GM12878 (cell line): ENCODE results near the gene FLOT1. TPM values are rescaled to one million over a fixed set of nuclear protein-coding genes. Genes with fewer than 3 reads are reported as not detected.

Source experiments
- ATAC-seq: fragments of 200-7000 bp; cut with Tn5 transposase; 3 replicates; pipeline ENCODE4 v1.9.1; 2020; ENCODE audit warnings: mild to moderate bottlenecking, moderate library complexity
- BruUV-seq: library from RNA; stranded (reverse); fragments of 400-500 nt; replicated peaks from 2 replicates; lab custom pipeline; 2021; lab: Mats Ljungman, UMichigan
- CTCF ChIA-PET: fragments of 300-600 bp; sonication (Branson Sonifier 250); formaldehyde crosslinking; extraction: SDS; loops from one replicate; lab custom pipeline; 2021; ENCODE audit warnings: inconsistent platforms; lab: Yijun Ruan, JAX
- POLR2A ChIA-PET: fragments of 350-600 bp; formaldehyde crosslinking; extraction: SDS; loops from one replicate; lab custom pipeline; 2021; ENCODE audit warnings: inconsistent platforms; lab: Charles Lee
- RAD21 ChIA-PET: fragments of 300-600 bp; sonication (Branson Sonifier 250); formaldehyde crosslinking; loops from one replicate; lab custom pipeline; 2023; ENCODE audit warnings: antibody characterized with exemption; ENCODE audit not compliant: unreplicated experiment; lab: Charles Lee
- SMC1A ChIA-PET: fragments of 300-600 bp; sonication (Branson Sonifier 250); formaldehyde crosslinking; loops from one replicate; lab custom pipeline; 2023; ENCODE audit not compliant: unreplicated experiment, uncharacterized antibody; lab: Charles Lee
- DNase-seq: peaks from one replicate; pipeline ENCODE4 v3.0.0-alpha.2; 2011; ENCODE audit warnings: low read depth, low spot score
- FAIRE-seq: peaks from 3 replicates; lab custom pipeline; 2011; peaks lifted over from hg19 to GRCh38; lab: Jason Lieb, UNC
- H2AFZ ChIP-seq: 2 replicates; pipeline ENCODE4 v1.6.0; 2011; ENCODE audit warnings: low read depth, low read length, control low read depth; ENCODE audit not compliant: control insufficient read depth
- H3K27ac ChIP-seq: 2 replicates; pipeline ENCODE4 v1.5.1; 2011; ENCODE audit warnings: control low read depth; ENCODE audit not compliant: control insufficient read depth, insufficient read depth
- H3K27me3 ChIP-seq, 2 experiments: replicated peaks in 1 of 2; 2 replicates each; pipeline versions ENCODE4 v1.6.0 to v1.6.1; 2011; ENCODE audit warnings: low read length in 1 of 2; ENCODE audit not compliant: control insufficient read depth in 2 of 2, insufficient read depth in 2 of 2
- H3K36me3 ChIP-seq, 2 experiments: 2 replicates each; pipeline ENCODE4 v1.5.1; 2011; ENCODE audit warnings: low read length in 1 of 2; ENCODE audit not compliant: control insufficient read depth in 2 of 2, insufficient read depth in 2 of 2
- H3K4me1 ChIP-seq: 2 replicates; pipeline ENCODE4 v1.6.1; 2011; ENCODE audit warnings: mild to moderate bottlenecking, low read length, moderate library complexity, mixed read lengths; ENCODE audit not compliant: control insufficient read depth, insufficient read depth
- H3K4me2 ChIP-seq: 2 replicates; pipeline ENCODE4 v1.6.0; 2011; ENCODE audit warnings: control low read depth; ENCODE audit not compliant: control insufficient read depth, insufficient read depth
- H3K4me3 ChIP-seq: fragments of 200-600 bp; sonication (generic); 2 replicates; pipeline ENCODE4 v1.5.1; 2016
- H3K79me2 ChIP-seq: 2 replicates; pipeline ENCODE4 v1.6.0; 2011; ENCODE audit warnings: low read length; ENCODE audit not compliant: control insufficient read depth, insufficient read depth
- H3K9ac ChIP-seq: 2 replicates; pipeline ENCODE4 v1.8.0; 2011; ENCODE audit warnings: low read length, control low read depth, mixed read lengths; ENCODE audit not compliant: control insufficient read depth, insufficient read depth
- H3K9me3 ChIP-seq: replicated peaks from 3 replicates; pipeline ENCODE4 v1.5.1; 2011; ENCODE audit warnings: mild to moderate bottlenecking, low read length; ENCODE audit not compliant: control insufficient read depth, insufficient read depth
- H4K20me1 ChIP-seq: 2 replicates; pipeline ENCODE4 v1.6.0; 2011; ENCODE audit not compliant: control insufficient read depth, insufficient read depth
- CHD2 ChIP-seq: IDR thresholded peaks from 2 replicates; pipeline ENCODE4 v1.6.1; 2011; ENCODE audit warnings: low read depth, low read length, improper control_type of control experiment, borderline replicate concordance
- NRF1 ChIP-seq: conservative IDR thresholded peaks from 2 replicates; pipeline ENCODE4 v1.6.1; 2011; ENCODE audit warnings: mild to moderate bottlenecking, low read depth, low read length, improper control_type of control experiment
- POU2F2 ChIP-seq: IDR thresholded peaks from 3 replicates; pipeline ENCODE4 v1.6.1; 2011; ENCODE audit warnings: low read depth, mild to moderate bottlenecking, low read length, borderline replicate concordance
- RFX5 ChIP-seq: IDR thresholded peaks from 2 replicates; pipeline ENCODE4 v1.6.1; 2011; ENCODE audit warnings: low read depth, low read length, improper control_type of control experiment
- SMAD1 ChIP-seq: fragments of 450-650 bp; IDR thresholded peaks from 2 replicates; pipeline ENCODE4 v1.6.1; 2018; ENCODE audit warnings: mild to moderate bottlenecking, low read depth; ENCODE audit not compliant: partially characterized antibody
- SRF ChIP-seq, 2 experiments: IDR thresholded peaks; 2 replicates each; pipeline ENCODE4 v1.6.1; 2011; ENCODE audit warnings: low read depth in 2 of 2, low read length in 2 of 2, mild to moderate bottlenecking in 1 of 2, moderate library complexity in 1 of 2
- WGBS: methylation state at CpG from one replicate; pipeline ENCODE4 v1.1.6; 2016; ENCODE audit warnings: low lambda C conversion rate; ENCODE audit not compliant: insufficient replicate concordance, insufficient coverage; ENCODE audit errors: missing lambda C conversion rate; 5-methylcytosine and 5-hydroxymethylcytosine counted together
- in situ Hi-C: fragments of 300-500 bp; cut with MboI; formaldehyde crosslinking; loops from 9 replicates; pipeline ENCODE4 v1.14.3; 2018; ENCODE audit warnings: mixed read lengths
- intact Hi-C: fragments of 100-400 bp; cut with micrococcal nuclease; formaldehyde crosslinking; loops from one replicate; pipeline ENCODE4 v1.14.2; 2022; ENCODE audit not compliant: unreplicated experiment
- polyA plus RNA-seq, 11 experiments: library from polyadenylated mRNA; depleted of rRNA in 4 of 11; unstranded in 6 of 11; stranded (reverse) in 5 of 11; fragments of >200 nt; fragmentation: Nextera tagmentation in 4 of 11; fragmentation: Illumina TruSeq in 1 of 11; extraction: Ambion mirVana in 4 of 11; extraction: Trizol in 1 of 11; gene quantifications; 1 replicate in 1 of 11; 2 replicates in 10 of 11; pipeline versions ENCODE4 v1.2.1 to v1.2.3, GENCODE V29; 2011 to 2016; ENCODE audit warnings: inconsistent platforms in 2 of 11, missing spikeins in 2 of 11, low read depth in 1 of 11
- total RNA-seq, 4 experiments: library from RNA; depleted of rRNA in 3 of 4; stranded (reverse); fragments of >200 nt in 3 of 4; fragmentation: Illumina TruSeq in 1 of 4; extraction: Trizol in 1 of 4; gene quantifications; 2 replicates each; pipeline versions ENCODE4 v1.2.1 to v1.2.3, GENCODE V29; 2013 to 2021
- TF ChIP-seq, protein P1 (sequence below): IDR thresholded peaks from 2 replicates; pipeline ENCODE4 v1.6.1; 2012; ENCODE audit warnings: improper control_type of control experiment, low read depth, low read length; ENCODE audit not compliant: insufficient replicate concordance
- TF ChIP-seq, protein P2 (sequence below): fragments of 450-650 bp; formaldehyde crosslinking; IDR thresholded peaks from 2 replicates; pipeline ENCODE4 v1.5.0; 2022; ENCODE audit warnings: mild to moderate bottlenecking, missing genetic modification characterization

Gene FLOT1
- total and polyA plus RNA-seq, 10 of the 15 experiments (the other 5 are each of a cell fraction or from before 2014, with no cell fraction given) = 12.3 to 153 (median 112) TPM

DNA sequence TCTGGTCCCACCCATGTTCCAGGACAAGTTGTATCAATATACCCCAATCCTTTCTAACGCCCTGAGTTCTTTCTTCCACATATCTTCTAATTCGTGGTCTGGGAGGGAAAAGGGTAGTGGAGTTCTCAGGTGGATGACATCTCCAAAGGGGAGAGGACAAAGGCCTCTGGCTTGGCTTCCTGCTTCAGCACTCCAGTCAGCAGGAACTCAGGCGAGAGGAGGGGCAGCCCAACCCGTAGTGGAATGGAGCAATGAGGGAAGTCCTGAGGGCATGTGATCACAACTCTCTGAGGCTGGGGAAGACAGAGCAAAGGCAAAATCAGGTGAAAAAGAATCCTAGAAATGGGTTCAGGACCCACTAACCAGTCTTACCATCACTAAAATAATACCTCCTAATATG lies 42.1 kb downstream of the FLOT1 start:
- Histone ChIP-seq H3K9ac (no peak overlapping the region), H2AFZ (no peak overlapping the region), H3K4me2 (no peak overlapping the region), H3K27ac (no peak overlapping the region), H3K4me1 (no peaks in the 10 kb centered on the region), H3K27me3 (no peaks in the 10 kb centered on the region), H3K9me3 (no peaks in the 10 kb centered on the region), H4K20me1 (no peaks in the 10 kb centered on the region), H3K4me3 (no peak overlapping the region)
- no peak for FAIRE-seq
- no peak for DNase-seq
- ChIA-PET SMC1A (interaction anchor here (0.7 to 1.1 kb wide), 2 partner anchors 19 to 147 kb away, joined by 3 to 4 read pairs; no protein-coding TSS in a partner anchor), RAD21 (no interaction called here)
- TF ChIP-seq NRF1 = no peak
- no peak for TF ChIP-seq RFX5
- no peak for TF ChIP-seq POU2F2
- TF ChIP-seq, protein P1, sequence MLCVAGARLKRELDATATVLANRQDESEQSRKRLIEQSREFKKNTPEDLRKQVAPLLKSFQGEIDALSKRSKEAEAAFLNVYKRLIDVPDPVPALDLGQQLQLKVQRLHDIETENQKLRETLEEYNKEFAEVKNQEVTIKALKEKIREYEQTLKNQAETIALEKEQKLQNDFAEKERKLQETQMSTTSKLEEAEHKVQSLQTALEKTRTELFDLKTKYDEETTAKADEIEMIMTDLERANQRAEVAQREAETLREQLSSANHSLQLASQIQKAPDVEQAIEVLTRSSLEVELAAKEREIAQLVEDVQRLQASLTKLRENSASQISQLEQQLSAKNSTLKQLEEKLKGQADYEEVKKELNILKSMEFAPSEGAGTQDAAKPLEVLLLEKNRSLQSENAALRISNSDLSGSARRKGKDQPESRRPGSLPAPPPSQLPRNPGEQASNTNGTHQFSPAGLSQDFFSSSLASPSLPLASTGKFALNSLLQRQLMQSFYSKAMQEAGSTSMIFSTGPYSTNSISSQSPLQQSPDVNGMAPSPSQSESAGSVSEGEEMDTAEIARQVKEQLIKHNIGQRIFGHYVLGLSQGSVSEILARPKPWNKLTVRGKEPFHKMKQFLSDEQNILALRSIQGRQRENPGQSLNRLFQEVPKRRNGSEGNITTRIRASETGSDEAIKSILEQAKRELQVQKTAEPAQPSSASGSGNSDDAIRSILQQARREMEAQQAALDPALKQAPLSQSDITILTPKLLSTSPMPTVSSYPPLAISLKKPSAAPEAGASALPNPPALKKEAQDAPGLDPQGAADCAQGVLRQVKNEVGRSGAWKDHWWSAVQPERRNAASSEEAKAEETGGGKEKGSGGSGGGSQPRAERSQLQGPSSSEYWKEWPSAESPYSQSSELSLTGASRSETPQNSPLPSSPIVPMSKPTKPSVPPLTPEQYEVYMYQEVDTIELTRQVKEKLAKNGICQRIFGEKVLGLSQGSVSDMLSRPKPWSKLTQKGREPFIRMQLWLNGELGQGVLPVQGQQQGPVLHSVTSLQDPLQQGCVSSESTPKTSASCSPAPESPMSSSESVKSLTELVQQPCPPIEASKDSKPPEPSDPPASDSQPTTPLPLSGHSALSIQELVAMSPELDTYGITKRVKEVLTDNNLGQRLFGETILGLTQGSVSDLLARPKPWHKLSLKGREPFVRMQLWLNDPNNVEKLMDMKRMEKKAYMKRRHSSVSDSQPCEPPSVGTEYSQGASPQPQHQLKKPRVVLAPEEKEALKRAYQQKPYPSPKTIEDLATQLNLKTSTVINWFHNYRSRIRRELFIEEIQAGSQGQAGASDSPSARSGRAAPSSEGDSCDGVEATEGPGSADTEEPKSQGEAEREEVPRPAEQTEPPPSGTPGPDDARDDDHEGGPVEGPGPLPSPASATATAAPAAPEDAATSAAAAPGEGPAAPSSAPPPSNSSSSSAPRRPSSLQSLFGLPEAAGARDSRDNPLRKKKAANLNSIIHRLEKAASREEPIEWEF = no peak
- no peak for TF ChIP-seq SRF (IDR thresholded peaks at IDR 0.05; ENCODE audit: low read depth in 2 of 2, low read length in 2 of 2)
- TF ChIP-seq, protein P2, sequence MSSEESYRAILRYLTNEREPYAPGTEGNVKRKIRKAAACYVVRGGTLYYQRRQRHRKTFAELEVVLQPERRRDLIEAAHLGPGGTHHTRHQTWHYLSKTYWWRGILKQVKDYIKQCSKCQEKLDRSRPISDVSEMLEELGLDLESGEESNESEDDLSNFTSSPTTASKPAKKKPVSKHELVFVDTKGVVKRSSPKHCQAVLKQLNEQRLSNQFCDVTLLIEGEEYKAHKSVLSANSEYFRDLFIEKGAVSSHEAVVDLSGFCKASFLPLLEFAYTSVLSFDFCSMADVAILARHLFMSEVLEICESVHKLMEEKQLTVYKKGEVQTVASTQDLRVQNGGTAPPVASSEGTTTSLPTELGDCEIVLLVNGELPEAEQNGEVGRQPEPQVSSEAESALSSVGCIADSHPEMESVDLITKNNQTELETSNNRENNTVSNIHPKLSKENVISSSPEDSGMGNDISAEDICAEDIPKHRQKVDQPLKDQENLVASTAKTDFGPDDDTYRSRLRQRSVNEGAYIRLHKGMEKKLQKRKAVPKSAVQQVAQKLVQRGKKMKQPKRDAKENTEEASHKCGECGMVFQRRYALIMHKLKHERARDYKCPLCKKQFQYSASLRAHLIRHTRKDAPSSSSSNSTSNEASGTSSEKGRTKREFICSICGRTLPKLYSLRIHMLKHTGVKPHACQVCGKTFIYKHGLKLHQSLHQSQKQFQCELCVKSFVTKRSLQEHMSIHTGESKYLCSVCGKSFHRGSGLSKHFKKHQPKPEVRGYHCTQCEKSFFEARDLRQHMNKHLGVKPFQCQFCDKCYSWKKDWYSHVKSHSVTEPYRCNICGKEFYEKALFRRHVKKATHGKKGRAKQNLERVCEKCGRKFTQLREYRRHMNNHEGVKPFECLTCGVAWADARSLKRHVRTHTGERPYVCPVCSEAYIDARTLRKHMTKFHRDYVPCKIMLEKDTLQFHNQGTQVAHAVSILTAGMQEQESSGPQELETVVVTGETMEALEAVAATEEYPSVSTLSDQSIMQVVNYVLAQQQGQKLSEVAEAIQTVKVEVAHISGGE = no peak
- TF ChIP-seq SMAD1 = no peak
- TF ChIP-seq CHD2 = no peak
- TF ChIP-seq, all 136 proteins: peak for 0
- Histone ChIP-seq H3K36me3 (peaks cover 0 to 8% of the 10 kb centered on the region in 2 experiments; a peak in 3 of 4 replicates), H3K79me2 (no peaks in the 10 kb centered on the region)
- in situ Hi-C loops = no loop called here
- intact Hi-C loops = no loop called here
- ChIA-PET CTCF (interaction anchor here (0.5 kb wide), 1 partner anchor 11 kb away, joined by 3 read pairs; no protein-coding TSS in a partner anchor), POLR2A (interaction anchor here (0.5 to 1.0 kb wide), 4 partner anchors 10 to 73 kb away, joined by 3 to 5 read pairs (median 4); no protein-coding TSS in a partner anchor)
- WGBS = 82% methylated on average over 4 of the region's 4 CpGs
- ATAC-seq = no peak
- BruUV-seq = no TSS peak
